Esophagus muscularis mucosa (tissue), 4 donors: ENCODE data around the gene CEBPE. TPM values are rescaled to one million over a fixed set of nuclear protein-coding genes. Genes with fewer than 3 reads are reported as not detected.

ENCODE experiments used
- DNase-seq: peaks from one replicate; pipeline ENCODE4 v3.0.0-alpha.2; 2017; ENCODE audit errors: extremely low spot score
- H3K27ac ChIP-seq, 4 donors: fragments of 200-600 bp; sonication (generic); replicated peaks in 1 of 4; 1 replicate in 3 of 4; 2 replicates in 1 of 4; pipeline ENCODE4 v1.5.1; 2016 to 2019; ENCODE audit warnings: mild to moderate bottlenecking in 1 of 4
- H3K27me3 ChIP-seq, 4 donors: fragments of 200-600 bp; sonication (generic); one replicate each; pipeline versions ENCODE4 v1.5.1 to v1.6.0; 2016 to 2019
- H3K36me3 ChIP-seq, 4 donors: fragments of 200-600 bp; sonication (generic); one replicate each; pipeline ENCODE4 v1.5.1; 2016 to 2019
- H3K4me1 ChIP-seq, 4 donors: fragments of 200-600 bp; sonication (generic); one replicate each; pipeline ENCODE4 v1.5.1; 2016 to 2019
- H3K4me3 ChIP-seq, 4 donors: fragments of 200-600 bp; sonication (generic); 1 replicate in 2 of 4; 2 replicates in 2 of 4; pipeline ENCODE4 v1.5.1; 2016 to 2019; ENCODE audit warnings: mild to moderate bottlenecking in 4 of 4, moderate library complexity in 1 of 4
- H3K9me3 ChIP-seq, 4 donors: fragments of 200-600 bp; sonication (generic); 1 replicate in 3 of 4; 2 replicates in 1 of 4; pipeline ENCODE4 v1.5.1; 2016 to 2019
- EP300 ChIP-seq: sonication (generic); formaldehyde crosslinking; IDR thresholded peaks from one replicate; pipeline ENCODE4 v1.6.1; 2017; ENCODE audit warnings: antibody characterized with exemption
- POLR2A ChIP-seq: fragments of 450-650 bp; IDR thresholded peaks from one replicate; pipeline ENCODE4 v1.6.1; 2017; ENCODE audit warnings: antibody characterized with exemption, moderate library complexity, mild to moderate bottlenecking, low read depth
- POLR2AphosphoS5 ChIP-seq, 2 donors: sonication (generic); formaldehyde crosslinking; IDR thresholded peaks; one replicate each; pipeline ENCODE4 v1.6.1; 2017; ENCODE audit warnings: antibody characterized with exemption in 2 of 2
- WGBS: methylation state at CpG from one replicate; pipeline ENCODE4 v1.1.5; 2018; 5-methylcytosine and 5-hydroxymethylcytosine counted together
- intact Hi-C: fragments of 100-400 bp; cut with DNase I; formaldehyde crosslinking; loops from one replicate; pipeline ENCODE4 v1.15.1; 2023
- total RNA-seq, 4 donors: library from RNA; depleted of rRNA; stranded (reverse); fragments of >200 nt; gene quantifications; one replicate each; pipeline versions ENCODE4 v1.1.0 to v1.2.1, GENCODE V29; 2016
- TF ChIP-seq, protein P1 (sequence below), 3 experiments: fragments of 200-600 bp in 2 of 3; fragments of 450-650 bp in 1 of 3; sonication (generic) in 2 of 3; IDR thresholded peaks; one replicate each; pipeline ENCODE4 v1.5.1; 2017 to 2019; ENCODE audit warnings: antibody characterized with exemption in 3 of 3, mild to moderate bottlenecking in 2 of 3, moderate library complexity in 1 of 3

The CEBPE gene
- total RNA-seq, 4 donors from 2014 or later, result 0.57 TPM; not detected in 3

- TF ChIP-seq POLR2AphosphoS5 (IDR thresholded peaks at IDR 0.05), result no peak
- TF ChIP-seq EP300, result no peak
- TF ChIP-seq, protein P1, sequence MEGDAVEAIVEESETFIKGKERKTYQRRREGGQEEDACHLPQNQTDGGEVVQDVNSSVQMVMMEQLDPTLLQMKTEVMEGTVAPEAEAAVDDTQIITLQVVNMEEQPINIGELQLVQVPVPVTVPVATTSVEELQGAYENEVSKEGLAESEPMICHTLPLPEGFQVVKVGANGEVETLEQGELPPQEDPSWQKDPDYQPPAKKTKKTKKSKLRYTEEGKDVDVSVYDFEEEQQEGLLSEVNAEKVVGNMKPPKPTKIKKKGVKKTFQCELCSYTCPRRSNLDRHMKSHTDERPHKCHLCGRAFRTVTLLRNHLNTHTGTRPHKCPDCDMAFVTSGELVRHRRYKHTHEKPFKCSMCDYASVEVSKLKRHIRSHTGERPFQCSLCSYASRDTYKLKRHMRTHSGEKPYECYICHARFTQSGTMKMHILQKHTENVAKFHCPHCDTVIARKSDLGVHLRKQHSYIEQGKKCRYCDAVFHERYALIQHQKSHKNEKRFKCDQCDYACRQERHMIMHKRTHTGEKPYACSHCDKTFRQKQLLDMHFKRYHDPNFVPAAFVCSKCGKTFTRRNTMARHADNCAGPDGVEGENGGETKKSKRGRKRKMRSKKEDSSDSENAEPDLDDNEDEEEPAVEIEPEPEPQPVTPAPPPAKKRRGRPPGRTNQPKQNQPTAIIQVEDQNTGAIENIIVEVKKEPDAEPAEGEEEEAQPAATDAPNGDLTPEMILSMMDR (IDR thresholded peaks at IDR 0.05), result no peak
- TF ChIP-seq POLR2A, result no peak
- Histone ChIP-seq H3K4me1 (peaks cover 29 to 69% (median 60%) of the 10 kb centered on the region in 4 donors), H3K4me3 (peak overlapping the region; percentile 62 to 66 (median 63)), H3K27me3 (no peaks in the 10 kb centered on the region), H3K9me3 (no peaks in the 10 kb centered on the region), H3K27ac (peak overlapping the region; percentile 77 to 88 (median 84)), H3K36me3 (peaks cover 43 to 70% (median 66%) of the 10 kb centered on the region in 4 donors)
- no peak for DNase-seq
- intact Hi-C loops, result no loop called here
- WGBS, result 43% methylated on average over 5 of the region's 5 CpGs
Measured at GRCh38 chr14:23071921-23072539, 47.0 kb downstream of the CEBPE start.

DNA sequence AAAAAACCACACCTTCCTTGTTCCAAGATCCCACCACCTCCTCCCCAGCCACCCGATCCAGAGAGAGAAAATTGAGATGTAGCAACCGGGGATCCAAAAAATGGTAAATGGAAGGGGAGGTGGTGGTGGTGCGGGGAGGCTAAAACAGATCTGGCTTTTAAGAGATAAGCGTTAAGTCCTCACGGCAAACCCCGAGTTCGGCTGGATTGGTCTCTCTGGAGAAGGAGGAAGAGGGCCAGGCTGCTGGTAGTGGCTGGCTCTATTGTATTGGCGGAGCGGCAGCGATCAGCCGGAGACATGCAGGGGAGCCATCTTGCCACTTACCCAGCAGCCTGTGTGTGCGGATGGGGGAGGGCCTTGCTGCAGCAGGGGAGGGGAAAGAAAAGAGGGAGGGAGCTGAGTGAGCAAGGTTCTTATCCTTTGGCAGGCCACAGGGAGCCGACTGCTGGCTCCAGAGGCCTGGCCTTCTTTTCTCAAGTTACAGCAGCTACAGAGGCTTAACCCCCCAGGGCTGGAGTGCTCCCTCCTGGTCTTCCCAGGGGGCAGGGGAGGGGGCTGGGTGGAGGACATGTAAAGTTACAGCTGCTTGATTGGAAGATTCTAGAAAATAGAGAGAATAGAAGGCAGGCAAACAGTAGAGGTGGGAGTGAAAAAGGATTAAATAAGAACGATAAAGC, 47.7 kb downstream of the CEBPE start:
- H3K4me3 ChIP-seq, result peak overlapping the region; percentile 62 to 66 (median 63)
- intact Hi-C loops, result no loop called here

DNA sequence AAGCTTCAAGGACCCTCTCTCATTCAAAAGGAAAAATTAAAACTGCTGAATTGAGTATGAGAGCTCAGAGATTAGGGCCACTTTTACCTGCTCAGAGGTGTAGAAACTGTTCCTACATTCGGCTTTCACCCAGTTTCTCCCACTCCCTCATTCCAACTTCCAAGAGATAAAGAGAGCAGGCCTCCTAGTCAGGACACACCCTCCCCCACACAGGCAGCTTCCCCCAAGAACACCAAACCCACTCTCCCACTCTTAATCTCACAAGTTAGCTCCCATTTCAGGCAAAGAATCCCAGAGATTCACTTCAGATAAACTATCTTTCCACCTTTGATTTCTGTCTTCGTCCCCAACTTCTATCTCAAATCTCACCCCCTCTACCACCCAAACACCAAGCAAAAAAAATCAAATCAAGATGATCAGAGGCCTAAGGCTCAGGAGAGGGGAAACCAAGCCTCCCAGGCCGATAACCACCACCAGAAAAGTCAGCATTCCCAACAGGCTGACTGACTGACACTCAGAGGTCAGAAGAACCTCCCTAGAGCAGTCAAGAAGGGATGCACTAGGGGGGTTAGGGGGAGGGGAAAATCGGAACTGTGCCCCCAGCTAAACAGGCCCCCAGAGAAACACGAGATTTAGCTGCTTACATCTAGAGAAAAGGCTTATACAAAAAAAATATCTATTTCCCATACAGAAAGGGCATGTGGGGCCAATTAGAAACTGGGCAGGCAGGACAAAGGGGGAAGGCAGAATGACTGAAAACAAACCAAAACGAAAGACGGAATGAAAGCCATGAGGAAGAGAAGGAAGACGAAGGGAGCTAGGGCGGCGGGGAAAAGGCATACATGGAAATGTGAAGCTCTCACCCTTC, 48.6 kb downstream of the CEBPE start:
- DNase-seq, result no peak
- Histone ChIP-seq H3K4me1 (peaks cover 29 to 54% (median 49%) of the 10 kb centered on the region in 4 donors), H3K4me3 (peak overlapping the region; percentile 62 to 66 (median 63)), H3K27ac (peak overlapping the region; percentile 77 to 88 (median 84)), H3K27me3 (no peaks in the 10 kb centered on the region), H3K9me3 (no peaks in the 10 kb centered on the region), H3K36me3 (peaks cover 35 to 70% (median 67%) of the 10 kb centered on the region in 4 donors)
- TF ChIP-seq, protein P1 (IDR thresholded peaks at IDR 0.05), result no peak
- TF ChIP-seq POLR2A (no peak), POLR2AphosphoS5 (IDR thresholded peaks at IDR 0.05) (no peak), EP300 (no peak)
- WGBS, result 12% methylated on average over 10 of the region's 10 CpGs
- intact Hi-C loops, result no loop called here

More for the DNA sequence above, 47.7 kb downstream of the CEBPE start:
- H3K9me3 ChIP-seq, result no peaks in the 10 kb centered on the region
- peaks cover 44 to 70% (median 67%) of the 10 kb centered on the region in 4 donors for H3K36me3 ChIP-seq
- no peaks in the 10 kb centered on the region for H3K27me3 ChIP-seq
- TF ChIP-seq, protein P1 (IDR thresholded peaks at IDR 0.05), result peak in 1 of 3 experiments; percentile 45
- TF ChIP-seq POLR2AphosphoS5 (IDR thresholded peaks at IDR 0.05) (peak; percentile 79 to 83), EP300 (no peak), POLR2A (no peak)
- H3K27ac ChIP-seq, result peak overlapping the region; percentile 77 to 88 (median 84)
- 3% methylated on average over 14 of the region's 14 CpGs for WGBS
- H3K4me1 ChIP-seq, result peaks cover 29 to 63% (median 53%) of the 10 kb centered on the region in 4 donors
- DNase-seq, result peak; percentile 97

DNA sequence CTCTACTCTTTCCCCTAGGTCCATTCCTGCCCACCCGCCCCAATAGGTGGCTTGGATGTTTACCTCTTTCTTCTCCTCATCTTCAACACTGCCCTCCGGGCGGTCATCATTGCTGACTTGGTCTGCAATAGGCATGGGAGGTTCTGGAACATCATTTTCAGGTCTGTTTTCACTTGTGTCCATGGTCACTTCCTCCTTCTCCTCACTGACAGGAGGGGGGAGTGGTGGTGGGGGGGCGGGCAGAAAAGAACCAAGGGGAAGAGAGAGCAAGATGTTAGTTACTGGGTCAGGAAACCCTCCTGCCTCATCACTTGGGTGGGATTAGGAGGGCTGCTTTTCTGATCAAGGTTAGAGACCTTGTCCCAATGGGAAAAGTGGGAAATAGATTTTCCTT, 49.6 kb downstream of the CEBPE start:
- intact Hi-C loops, result no loop called here
- Histone ChIP-seq H3K27me3 (no peaks in the 10 kb centered on the region), H3K9me3 (no peaks in the 10 kb centered on the region), H3K4me3 (no peak overlapping the region), H3K4me1 (peaks cover 29 to 54% (median 49%) of the 10 kb centered on the region in 4 donors), H3K27ac (peak overlapping the region in 3 of 4 donors; percentile 29 to 88 (median 86)), H3K36me3 (peaks cover 25 to 70% (median 66%) of the 10 kb centered on the region in 4 donors)
- WGBS, result 76% methylated on average over 4 of the region's 4 CpGs
- TF ChIP-seq POLR2AphosphoS5 (IDR thresholded peaks at IDR 0.05) (no peak), POLR2A (no peak), EP300 (no peak)
- TF ChIP-seq, protein P1 (IDR thresholded peaks at IDR 0.05), result no peak
- no peak for DNase-seq
